T-helper 22 cell (primary cell): Measurements from ENCODE around the gene KSR2.

Source experiments
- DNase-seq: peaks from one replicate; pipeline ENCODE4 v3.0.0-alpha.2; 2020; ENCODE audit warnings: low read depth

The KSR2 gene

DNA sequence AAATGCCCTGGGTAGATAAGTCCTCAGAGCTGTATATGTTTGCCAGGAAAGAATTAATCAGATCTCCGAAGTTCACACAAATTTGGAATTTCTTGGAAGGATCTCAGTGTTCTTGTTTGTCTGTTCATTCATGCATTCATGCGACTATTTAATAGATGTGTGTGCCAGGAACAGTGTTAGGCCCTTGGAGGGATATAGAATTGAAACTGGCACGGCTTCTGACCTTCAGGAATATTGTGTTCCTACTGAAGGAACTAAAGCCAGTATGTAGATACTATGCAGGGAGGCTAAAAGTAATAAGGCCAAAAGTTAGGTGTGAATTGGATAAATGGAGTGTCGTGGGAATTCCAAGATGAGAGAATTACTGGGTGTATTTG lies 441.3 kb downstream of the KSR2 start:
- no peak for DNase-seq

DNA sequence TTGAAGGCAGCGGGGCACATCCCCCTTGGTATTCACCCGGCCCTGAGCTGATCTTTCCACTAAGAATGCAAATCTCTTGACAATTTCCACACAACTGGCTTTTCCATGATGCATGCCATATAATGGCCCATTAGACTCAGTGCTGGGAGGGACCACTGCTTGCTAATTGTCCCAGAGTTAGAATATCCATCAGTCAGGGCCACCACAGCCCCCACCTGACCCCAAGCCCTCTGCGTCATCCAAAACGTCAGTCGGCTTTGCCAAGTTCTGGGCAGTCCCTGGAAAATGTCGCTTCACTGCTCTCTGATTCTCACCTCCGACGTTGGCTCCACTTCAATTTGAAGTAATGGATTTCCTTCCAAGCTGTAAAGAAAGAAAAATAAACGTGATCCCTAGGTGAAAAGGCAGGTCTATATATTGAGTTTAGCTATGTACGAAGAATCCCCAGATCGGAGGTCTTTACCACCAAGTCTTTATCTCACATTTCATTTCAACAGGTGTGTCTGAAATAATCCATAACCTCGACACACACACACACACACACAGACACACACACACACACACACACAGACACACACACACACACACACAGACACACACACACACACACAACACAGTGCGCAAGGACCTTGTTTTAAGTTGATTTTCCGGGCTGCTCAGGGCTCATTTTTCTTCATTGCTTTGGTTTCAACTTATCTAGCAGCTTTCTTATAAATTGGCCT lies 441.9 kb downstream of the KSR2 start:
- no peak for DNase-seq

DNA sequence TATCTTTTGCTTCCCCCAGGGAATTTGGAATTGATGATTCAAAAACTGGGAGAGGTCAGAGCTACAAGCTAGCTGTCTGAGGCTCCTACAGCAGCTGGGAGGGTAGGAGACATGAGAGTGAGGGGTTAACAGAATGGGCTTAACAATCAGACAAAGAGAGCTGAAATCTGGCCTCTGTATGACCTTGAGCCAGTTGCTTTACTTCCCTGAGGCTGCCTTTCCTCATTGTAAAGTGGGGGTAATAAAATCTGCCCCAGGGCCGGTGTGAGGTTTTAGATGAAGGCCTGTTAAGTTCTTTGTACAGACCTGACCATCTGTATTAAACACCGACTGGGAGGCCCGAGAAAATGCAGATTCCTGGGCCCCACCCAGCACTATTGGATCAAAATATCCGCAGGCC lies 443.0 kb downstream of the KSR2 start:
- no peak for DNase-seq

DNA sequence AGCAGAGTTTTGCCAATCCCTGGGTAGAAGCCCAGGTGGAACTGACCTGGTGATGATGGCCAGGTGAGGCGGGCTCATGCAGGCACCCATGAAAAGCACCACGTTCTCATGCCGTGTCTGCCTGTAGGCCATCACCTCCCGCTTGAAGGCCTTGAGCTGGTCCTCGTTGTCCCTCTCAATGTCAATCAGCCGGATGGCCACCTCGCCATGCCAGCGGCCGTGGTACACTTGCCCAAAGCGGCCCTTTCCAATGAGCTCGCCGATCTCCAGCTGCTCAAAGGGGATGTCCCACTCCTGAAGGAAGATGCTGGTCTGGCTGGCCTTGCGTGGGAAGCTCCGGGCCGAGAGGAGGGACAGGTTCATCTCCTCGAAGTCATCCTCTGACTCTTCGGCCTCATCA lies 444.0 kb downstream of the KSR2 start:
- DNase-seq, result no peak

DNA sequence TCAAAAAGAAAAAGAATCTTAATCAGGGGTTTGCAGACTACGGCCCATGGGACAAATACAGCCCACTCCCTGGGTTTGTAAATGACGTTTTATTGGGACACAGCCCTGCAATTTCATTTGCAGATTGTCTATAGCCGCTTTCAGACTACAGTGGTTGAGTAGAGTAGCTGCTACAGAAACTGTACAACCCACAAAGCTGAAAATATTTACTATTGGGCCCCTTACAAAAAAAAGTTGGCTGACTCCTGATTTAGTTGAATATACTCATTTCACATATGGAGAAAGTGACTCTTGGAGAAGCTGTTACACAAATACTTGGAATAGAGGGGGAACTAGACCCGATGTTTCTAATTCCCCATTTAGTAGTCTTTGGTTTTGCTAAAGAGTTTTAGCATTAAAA lies 444.8 kb downstream of the KSR2 start:
- no peak for DNase-seq

DNA sequence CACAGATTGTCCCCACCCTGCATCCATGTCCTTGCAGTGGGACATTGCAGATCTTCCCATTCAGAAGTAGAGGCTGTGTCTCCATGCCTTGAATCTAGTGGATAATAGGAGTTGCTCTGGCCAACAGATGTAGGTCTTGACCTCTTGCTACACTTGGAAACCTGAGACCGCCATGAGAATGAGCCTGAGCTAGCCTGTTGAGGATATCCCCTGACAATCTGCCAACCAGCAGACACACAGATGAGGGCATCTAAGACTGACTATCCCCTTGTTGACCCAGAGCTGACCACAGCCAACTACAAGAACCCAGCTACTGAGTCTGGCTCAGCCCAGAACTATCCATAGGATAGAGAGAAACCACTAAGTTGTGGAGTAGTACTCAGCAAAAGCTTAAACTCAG lies 446.2 kb downstream of the KSR2 start:
- DNase-seq, result no peak

DNA sequence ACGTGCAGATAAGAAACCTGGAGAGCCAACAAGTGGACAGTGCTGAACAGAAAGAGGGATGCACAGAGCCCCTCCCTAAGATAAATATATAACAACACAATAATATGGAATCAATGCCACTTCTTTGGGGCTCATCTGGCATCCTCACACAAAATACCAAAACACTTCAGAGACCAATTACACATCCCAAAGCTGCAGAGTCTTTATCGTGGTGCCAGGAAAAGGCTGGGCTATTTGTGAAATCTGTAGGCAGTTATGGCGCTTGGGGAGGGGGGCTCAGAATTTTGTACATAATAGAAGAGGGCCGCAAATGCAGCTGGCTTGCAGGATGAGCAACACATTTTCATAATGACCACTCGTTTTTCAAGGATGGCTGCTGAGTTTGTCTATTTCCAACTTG lies 446.9 kb downstream of the KSR2 start:
- no peak for DNase-seq

DNA sequence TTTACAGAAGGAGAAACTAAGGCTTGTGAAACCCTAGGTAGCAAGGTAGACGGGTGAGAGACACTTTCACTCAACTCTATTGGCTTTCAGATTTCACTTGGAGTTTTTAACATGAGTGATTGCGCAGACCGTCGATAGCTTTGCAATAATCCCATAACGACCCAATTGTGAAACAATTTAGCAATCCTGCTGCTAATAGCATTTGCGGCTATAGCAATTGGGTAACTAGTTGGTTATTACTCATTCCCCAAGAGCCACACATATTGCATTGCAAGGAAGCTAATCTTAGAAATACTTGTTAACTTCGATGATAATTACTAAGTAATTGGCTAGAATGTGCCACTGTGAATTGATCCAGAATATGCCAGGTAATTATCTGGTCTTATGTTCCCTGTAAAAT lies 447.4 kb downstream of the KSR2 start:
- DNase-seq, result no peak

DNA sequence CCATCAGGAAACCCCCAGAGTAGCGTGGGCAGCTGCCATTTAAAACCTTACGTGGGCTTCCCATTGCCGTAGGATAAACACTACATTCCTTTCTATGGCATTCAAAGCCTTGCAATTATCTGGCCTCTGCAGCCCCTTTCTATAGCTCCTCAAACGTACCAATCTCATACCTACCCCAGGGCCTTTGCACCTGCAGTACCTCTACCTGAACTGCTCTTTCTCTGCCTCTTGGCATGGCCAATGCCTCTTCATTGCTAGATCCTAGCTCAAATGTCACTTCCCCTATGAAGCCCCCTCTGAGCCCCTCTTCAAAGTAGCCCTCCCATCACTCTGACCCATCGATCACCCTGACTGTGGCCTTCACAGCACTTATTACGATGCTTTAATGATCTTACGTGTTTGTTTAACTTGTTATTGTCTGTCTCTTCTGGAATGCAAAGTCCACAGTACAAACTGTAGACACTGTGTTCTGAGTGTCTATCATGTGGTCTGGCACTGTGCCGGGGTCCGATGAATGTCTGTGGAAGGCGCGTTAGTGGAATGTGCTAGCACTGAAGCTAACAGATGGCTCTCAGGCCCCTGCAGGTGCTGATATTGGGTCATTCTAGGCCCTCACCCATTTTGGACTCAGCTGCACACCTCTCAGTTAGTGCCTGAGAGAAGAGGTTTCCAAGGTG lies 450.1 kb downstream of the KSR2 start:
- DNase-seq, result no peak

DNA sequence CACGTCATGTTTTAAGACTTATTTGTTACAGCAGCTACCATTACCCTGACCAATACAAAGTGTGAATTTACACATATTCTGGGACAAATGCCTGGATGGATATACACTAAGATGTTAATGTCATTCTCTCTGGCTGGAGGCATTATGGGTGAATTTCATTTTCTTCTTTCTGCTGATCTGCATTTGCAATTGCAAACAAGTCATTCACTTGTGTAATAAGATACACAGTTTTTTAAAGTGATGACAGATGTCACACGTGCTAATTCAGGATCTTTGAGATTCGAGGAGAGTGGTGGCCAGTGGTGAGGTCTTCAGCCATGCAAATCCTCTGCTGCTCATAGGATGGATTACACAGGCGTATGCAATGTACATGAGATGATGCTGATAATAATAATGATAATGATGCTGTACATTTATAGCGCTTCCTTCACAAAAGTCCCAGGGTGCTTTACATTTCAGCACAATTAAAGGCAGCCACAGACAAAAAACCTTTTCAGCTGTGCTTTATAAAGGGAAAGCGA lies 451.5 kb downstream of the KSR2 start:
- DNase-seq, result no peak

DNA sequence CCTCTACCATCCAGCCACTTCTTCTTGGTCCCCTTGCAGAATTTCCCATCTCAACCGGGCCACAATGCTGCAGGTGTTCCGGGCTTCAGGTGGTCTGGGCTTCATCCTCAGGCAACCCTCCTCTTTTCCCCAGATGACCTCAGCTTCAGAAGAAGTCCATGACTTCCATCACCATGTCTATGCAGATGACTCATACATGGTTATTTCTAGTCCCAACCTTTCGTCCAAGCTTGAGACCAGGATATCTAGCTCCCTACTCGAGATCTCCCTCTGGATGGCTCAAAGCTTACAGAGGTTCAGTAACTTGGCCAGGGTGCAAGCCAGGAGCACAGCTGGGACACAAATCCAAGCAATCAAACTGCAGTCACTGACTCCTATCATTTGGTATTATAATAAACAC lies 452.8 kb downstream of the KSR2 start:
- DNase-seq, result no peak

DNA sequence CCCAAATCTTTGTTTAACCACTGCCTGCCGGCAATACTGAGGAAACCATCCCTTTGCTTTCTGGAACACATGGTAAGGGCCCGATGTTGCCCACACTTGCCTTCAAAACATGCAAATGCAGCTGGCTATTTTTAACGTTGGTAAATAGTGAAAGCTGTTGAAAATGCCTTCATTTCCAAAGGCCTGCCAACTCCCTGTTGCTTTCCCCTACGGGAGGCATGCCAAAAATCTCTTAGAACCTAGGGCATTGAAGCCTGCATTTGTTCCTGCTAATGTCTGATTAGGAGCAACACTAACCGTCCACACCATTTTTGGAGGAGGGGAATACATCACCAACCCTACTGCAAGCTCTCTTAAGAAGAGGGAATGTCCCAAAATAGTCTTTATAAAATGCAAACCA lies 454.8 kb downstream of the KSR2 start:
- no peak for DNase-seq

DNA sequence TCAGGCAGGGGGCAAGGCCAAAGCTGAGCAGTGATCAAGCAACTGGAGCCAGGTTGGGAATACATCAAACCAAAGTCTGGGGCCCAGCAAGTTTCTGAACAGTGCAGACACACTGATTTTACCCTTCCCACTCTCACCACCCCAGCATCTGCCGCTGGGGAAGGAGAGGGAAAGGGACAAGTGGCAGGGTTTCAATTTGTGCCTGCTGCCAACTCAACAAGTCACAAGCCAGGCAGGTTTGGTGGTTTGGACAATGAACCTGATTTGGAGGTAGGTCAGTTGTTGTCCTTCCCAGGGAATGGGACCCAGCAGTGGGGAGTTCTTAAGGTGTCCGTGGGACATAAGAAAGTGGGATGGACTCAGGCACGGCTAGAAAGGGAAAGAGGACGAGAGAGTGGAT lies 455.4 kb downstream of the KSR2 start:
- DNase-seq, result no peak

DNA sequence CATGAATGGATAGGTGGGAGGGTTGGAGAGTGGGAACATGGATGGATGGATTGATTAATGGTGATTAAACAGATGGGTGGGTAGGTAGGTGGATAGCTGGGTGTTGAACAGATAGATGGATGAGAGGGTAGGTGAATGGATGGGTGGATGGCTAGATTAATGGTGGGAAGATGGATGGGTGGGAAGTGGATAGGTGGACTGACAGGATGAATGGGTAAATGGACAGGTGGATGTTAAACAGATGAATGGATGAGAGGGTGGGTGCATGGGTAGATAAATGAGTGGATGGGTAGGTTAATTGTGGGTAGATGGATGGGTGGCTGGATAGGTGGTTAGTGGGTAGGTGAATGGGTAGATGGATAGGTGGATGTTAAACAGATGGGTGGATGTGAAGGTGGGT lies 460.3 kb downstream of the KSR2 start:
- no peak for DNase-seq

DNA sequence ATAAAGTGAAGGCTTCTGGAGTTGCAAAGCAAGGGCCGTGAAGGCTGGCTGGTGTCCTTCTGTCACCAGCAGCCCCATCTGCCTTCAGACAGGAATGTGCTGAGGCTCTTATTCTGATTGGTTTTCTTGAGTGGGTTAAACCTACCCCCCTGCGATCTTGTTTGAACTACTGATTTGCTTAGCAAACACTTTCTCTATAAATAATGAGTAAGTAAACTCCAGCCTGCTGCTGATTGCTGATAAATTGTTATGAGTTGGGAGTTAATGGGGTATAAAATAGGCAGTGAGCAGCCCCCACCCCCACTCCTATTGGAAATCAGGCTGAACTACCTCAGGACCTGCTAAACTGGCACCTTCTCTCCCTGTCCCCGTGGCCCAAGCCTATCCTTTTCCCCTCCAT lies 461.2 kb downstream of the KSR2 start:
- DNase-seq, result no peak

DNA sequence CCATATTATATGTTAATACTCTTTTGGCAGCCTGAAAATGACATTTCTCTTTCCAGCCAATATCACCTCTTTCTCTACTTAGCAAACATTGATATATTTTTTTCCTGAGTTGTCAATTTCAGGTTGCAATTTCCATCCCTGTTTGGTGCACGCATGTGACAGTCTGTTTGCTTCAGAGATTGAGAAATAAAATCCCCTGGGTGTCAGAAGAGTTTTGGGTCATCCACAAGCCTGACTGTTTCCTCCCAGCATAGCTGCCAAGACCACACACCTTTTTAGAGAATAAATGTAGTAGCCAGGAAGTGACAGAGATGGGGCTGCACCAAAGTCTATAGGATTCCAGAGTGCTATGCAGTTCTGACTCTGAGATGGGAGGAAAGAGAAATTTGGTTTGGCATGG lies 462.5 kb downstream of the KSR2 start:
- no peak for DNase-seq

DNA sequence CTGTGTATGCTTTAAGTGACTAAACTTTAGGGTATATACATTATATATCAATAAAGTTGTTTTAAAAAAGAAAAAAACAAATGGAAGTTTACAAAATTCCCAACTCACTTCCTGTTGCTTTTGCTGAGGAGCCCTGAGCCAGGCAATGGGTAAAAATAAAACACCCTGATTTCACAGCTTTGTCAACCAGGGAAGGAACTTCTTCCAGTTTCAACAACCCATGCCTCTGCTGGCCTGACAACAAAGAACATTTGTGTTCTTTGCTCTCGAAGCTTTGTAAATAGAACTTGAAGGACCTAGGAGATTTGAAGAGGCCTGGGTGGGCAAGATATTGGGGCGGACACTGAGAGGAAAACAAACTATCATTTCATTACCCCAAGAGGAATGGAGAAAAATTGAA lies 466.2 kb downstream of the KSR2 start:
- no peak for DNase-seq

DNA sequence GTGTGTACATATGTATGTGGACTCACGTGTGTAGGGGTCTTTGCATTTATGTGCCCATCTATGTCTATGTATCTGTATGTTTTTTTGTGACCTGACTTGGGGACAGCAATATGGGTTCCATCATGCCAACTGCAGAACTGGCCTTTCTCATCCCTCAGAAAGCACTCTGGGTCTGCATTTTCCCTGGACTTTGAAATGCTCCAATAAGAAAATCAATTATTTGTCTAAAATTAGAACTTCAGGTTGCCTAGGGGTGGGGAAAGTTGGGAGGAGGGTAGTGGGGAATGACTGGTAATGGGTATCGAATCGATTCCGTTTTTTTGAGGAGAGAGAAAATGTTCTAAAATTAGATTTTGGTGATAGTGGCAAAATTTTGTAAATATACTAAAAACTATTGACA lies 466.6 kb downstream of the KSR2 start:
- no peak for DNase-seq

DNA sequence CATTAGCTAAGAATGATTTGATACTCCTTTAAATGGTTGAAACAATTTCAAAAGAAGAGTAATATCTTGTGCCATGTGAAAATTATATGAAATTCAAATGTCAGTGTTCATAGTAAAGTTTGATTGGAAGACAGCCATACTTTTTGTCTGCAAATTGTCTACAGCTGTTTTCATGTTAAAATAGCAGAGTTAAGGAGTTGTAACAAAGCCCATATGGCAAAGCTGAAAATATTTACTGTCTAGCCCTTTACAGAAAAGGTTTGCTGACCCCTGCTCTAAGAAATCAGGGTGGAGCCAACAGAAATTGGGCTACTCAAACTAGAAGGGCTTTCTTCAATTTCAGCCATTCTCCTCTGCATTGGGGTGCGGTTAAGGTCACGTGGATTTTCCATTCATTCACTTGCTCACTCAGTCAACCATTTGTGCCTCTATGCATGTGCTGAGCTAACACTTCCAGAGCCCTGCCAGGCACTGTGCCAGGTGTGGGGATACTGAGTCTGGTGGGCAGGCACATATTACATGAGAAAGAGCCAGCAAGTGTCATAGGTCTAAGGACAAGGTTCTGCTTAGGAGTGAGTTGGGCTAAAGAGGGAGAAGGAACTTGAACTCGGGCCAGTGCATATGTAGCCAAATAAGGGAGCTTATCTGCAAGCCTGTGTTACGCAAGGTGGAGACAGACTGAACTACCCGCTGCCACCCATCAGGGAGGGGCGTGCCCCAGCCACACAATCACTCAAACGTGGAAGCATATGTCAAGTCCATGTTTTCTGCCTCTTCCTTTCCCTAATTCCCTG lies 467.5 kb downstream of the KSR2 start:
- no peak for DNase-seq

DNA sequence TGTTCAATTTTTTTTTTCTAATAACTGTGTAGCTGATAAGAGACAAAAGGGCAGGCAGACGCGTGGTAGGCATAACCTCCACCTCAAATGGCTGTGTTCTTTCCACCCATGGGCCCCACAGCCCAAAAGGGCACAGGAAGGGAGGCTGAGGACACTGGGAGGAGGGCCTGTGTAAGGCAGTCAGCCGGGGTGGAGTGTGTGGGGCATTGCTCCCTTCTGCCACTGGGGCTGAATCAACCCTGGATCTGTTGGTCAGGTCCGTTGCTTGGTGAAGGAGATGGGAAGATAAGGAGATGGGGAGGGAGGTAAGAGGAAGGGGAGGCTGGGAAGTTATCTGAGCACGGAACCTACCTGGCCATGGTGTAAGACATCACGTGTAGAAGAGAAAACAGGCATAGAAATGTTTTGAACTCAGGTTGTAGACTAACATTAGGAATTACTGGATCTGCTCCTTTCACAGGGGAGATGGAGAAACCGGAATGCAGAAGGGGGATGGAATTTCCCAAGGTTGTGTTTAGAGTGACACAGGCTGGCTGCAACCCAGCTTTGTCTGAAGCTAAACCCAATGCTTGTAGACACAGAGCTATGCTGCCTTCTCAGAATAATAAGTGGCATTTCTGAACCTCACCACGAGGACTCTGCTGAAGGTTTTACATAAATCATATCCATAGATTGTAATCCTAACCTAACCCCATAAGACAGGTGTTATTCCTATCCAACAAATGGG lies 468.9 kb downstream of the KSR2 start:
- DNase-seq, result no peak

DNA sequence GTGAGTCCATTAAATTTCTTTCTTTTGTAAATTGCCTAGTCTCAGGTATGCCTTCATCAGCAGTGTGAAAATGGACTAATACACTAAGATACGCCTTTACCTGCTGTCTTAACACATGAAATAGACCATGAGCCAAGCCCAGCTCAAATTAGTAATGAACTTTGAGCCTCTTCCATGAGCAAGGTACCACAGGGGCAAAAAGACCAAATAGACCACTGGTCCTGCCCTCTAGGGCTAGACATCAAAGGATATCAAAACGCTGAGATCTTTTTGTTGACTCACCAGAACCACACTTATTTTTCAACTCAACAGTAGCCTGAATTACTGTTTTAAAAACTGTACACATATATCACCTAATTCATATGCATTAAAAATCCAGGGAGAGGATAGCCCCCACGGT lies 469.9 kb downstream of the KSR2 start:
- DNase-seq, result no peak

DNA sequence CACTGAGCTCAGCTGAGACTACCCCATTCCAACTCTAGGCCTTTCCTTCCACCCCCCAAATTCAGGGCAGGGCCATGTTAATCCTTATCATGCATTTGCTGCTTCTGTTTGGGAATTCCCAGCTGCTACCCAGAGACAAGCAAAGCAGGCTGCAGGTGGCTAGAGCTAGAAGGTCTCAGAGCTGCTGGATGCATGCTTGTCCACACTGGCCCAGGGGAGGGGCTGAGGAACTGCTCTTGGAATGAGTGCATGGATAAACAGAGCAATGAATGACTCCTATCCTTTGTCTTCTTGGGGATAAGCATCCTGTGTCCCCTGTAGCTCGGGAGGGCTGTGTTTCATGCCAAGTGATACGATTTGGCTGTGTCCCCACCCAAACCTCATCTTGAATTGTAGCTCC lies 470.5 kb downstream of the KSR2 start:
- no peak for DNase-seq

DNA sequence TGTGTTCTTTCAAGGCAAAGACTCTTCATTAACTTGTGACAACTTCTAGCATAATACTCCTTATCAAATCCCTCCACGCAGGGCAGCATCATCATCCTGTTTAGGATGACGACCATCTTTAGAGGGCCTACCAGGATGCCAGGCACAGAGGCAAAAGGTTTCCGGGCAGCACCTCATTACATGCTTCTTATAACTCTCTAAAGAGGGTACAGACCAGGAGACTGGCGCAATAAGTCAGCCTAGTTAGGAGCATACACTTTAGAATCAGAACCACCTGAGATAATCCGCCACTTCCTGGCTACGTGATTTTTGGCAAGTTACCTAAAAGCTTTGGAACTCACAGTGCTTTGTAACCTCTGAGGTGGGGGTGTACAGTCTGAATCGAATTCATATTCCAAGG lies 471.4 kb downstream of the KSR2 start:
- no peak for DNase-seq
